ENCODE data around the gene POLDIP2.

DNA sequence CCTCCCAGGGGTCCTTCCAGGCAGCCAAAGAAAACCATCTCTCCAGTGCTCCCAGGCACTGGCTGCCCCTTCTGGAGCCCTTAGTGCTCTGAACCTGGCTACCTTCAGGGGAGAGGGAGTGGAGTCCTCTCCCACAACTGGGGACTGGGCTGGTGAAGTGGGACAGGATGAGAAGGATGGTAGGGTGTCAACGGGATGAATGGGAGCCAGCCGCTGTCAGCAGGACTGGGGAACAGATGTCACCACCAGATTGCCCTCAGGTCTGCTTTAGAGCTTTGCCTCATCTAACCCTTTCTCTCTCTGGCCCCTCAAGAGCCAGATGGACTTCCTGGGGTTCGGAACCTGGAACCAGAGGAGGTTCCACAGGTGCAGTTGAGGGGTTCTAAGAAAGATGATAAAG, 8.2 kb upstream of the POLDIP2 start:
- TF ChIP-seq, protein P1, sequence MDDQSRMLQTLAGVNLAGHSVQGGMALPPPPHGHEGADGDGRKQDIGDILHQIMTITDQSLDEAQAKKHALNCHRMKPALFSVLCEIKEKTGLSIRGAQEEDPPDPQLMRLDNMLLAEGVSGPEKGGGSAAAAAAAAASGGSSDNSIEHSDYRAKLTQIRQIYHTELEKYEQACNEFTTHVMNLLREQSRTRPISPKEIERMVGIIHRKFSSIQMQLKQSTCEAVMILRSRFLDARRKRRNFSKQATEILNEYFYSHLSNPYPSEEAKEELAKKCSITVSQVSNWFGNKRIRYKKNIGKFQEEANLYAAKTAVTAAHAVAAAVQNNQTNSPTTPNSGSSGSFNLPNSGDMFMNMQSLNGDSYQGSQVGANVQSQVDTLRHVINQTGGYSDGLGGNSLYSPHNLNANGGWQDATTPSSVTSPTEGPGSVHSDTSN (CRISPR knock-in tag; IDR thresholded peaks at IDR 0.05; ENCODE audit: borderline replicate concordance): no peak
- TF ChIP-seq PAF1 (CRISPR knock-in tag; IDR thresholded peaks at IDR 0.05): no peak
- TF ChIP-seq BRD4 (CRISPR knock-in tag; IDR thresholded peaks at IDR 0.05): no peak
- TF ChIP-seq ZSCAN20 (CRISPR knock-in tag; IDR thresholded peaks at IDR 0.05; ENCODE audit: borderline replicate concordance): no peak
- TF ChIP-seq, protein P2, sequence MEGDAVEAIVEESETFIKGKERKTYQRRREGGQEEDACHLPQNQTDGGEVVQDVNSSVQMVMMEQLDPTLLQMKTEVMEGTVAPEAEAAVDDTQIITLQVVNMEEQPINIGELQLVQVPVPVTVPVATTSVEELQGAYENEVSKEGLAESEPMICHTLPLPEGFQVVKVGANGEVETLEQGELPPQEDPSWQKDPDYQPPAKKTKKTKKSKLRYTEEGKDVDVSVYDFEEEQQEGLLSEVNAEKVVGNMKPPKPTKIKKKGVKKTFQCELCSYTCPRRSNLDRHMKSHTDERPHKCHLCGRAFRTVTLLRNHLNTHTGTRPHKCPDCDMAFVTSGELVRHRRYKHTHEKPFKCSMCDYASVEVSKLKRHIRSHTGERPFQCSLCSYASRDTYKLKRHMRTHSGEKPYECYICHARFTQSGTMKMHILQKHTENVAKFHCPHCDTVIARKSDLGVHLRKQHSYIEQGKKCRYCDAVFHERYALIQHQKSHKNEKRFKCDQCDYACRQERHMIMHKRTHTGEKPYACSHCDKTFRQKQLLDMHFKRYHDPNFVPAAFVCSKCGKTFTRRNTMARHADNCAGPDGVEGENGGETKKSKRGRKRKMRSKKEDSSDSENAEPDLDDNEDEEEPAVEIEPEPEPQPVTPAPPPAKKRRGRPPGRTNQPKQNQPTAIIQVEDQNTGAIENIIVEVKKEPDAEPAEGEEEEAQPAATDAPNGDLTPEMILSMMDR (CRISPR knock-in tag; IDR thresholded peaks at IDR 0.05): no peak
